Spleen (tissue), 7 donors: ENCODE data around the gene CORT.

Experiments used
- CTCF ChIP-seq, 11 experiments: fragments of 200-600 bp in 7 of 11; fragments of 450-650 bp in 4 of 11; sonication (generic) in 4 of 11; IDR thresholded peaks in 8 of 11; conservative IDR thresholded peaks in 3 of 11; 1 replicate in 7 of 11; 2 replicates in 4 of 11; pipeline versions ENCODE4 v1.4.0 to v1.8.0; 2016 to 2021; ENCODE audit warnings: antibody characterized with exemption in 11 of 11, inconsistent platforms in 4 of 11, mild to moderate bottlenecking in 1 of 11
- POLR2A ChIP-seq, 3 donors: fragments of 450-650 bp; IDR thresholded peaks; one replicate each; pipeline ENCODE4 v1.5.1; 2017; ENCODE audit warnings: antibody characterized with exemption in 3 of 3, mild to moderate bottlenecking in 1 of 3
- donor health status: DM: no; HTN: no; CAD: no; lungs with moderate emphysema.
- donor health status: DM: no; HTN: no; CAD: no.
- donor health status: DM: no; HTN: no; CAD: no.

- TF ChIP-seq CTCF (IDR thresholded peaks at IDR 0.05 in 8 of 11, conservative IDR thresholded peaks at IDR 0.05 in 3 of 11) = no peak
- TF ChIP-seq POLR2A (IDR thresholded peaks at IDR 0.05) = no peak
Measured at GRCh38 chr1:10471411-10472219, 21.8 kb downstream of the CORT start.
